CD4-positive, alpha-beta T cell treated with Interleukin-21 for 1 hour (primary cell): ENCODE data around the gene SLC38A5.
A peak's percentile ranks its signal among the peaks of the same experiment; 100 is the strongest.
"Not testable (repeated sequence)": the region's sequence is repeated elsewhere in the genome, so short reads cannot be mapped to it uniquely, and the experiment has no call there.

Experiments used
- DNase-seq: peaks from one replicate; pipeline ENCODE4 v3.0.0-alpha.2; 2020

Gene SLC38A5

DNA sequence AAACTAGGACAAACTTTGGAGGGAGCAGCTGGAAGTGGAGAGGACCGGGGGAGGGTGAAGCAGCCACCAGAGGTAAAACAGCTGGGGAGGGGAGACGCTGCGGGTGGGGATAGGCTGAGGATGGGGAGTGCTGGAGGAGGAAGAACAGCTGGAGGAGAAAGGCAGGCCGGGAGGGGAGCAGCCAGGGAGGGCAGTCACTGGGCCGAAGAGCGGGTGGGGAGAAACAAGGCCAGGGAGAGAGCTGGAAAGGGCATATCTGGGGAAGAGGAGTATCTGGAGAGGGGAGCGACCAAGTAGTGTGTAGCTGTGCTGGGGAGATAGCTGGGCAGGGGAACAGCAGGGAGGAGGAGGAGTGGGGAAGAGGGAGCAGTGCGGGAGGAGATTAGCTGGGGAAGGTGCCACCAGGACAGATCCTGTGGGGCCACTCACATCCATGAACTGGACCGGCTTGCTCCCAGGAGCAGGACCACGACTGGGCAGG, 2.7 kb downstream of the SLC38A5 start:
- no peak for DNase-seq

DNA sequence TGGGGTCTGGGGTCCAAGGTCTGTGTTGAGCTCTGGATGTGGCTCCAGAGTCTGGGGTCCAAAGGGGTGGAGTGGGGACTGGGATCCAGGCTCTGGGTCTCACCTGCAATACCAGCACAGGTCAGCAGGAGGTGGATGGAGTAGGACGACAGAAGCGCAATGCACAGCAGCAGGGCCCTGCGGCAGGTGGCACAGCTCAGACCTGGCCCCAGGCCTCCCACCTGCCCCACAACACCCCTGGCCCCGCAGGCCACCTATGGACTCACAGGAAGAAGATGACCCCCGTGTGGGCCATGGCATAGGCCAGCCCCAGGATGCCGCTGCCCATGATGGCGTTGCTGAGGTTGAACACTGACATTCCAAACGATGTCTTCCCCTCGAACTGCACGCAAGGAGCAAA, 3.4 kb downstream of the SLC38A5 start:
- DNase-seq, result no peak

DNA sequence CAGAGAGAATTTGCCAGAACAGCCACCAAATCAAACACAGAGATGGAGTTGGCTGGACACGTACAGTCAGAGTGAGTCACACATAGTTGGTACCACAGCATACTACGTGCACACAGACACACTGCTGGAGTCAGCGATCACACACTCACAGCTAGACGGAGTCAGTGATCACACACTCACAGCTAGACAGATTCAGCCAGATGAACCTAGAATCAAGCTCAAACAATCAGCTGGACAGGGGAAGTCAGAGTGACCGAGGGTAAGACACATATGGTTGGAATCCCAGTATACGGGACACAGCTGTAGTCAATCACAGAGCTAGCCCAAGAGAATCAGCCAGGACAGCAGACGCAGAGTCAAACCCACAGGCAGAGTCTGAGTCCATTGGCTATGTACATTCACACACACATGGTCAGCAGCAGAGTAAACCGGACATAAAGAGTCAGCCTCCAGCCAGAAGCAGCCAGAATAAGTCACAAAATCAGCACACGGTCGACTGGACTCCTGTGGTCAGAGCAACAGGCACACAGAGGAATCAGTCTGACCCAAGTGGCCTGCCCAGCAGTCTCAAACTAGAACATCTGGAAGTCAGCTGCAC, 4.6 kb downstream of the SLC38A5 start:
- no peak for DNase-seq

DNA sequence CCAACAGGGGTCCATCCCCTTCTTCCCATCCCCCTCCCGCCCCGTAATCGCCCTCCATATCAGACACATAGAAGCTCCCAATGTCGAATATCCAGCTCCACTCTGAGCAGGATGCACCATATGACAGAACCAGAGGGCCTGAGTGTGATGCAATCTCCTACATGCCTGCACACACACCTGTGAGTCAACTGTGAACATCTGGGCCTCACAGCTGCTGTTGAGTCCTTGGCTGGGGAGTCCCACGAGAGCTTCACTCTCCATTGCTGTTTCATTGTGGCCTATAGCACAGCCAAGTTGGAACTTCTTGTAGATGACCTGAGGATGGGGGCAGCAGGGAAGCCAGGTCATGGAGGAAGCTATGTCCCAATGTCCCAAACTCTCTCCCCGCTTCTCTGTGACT, 8.2 kb downstream of the SLC38A5 start:
- DNase-seq, result no peak

DNA sequence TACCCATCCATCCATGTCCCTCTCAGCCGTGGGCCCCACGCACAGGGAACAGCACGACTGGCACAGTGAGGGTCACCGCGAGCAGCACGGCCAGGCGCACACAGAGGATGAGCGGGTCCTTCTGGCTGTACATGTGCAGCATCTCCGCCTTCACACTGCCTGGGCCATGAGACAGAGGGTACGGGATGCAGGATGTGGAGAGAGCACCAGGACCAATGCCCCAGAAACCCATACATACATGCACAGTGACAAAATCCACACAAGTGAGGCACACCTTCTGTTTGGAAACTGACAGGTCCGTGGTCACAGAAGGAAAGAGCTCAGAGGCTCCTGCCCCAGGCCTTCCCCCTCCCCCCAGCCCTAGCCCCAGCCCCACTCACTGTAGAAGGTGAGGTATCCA, 9.5 kb downstream of the SLC38A5 start:
- DNase-seq, result no peak

DNA sequence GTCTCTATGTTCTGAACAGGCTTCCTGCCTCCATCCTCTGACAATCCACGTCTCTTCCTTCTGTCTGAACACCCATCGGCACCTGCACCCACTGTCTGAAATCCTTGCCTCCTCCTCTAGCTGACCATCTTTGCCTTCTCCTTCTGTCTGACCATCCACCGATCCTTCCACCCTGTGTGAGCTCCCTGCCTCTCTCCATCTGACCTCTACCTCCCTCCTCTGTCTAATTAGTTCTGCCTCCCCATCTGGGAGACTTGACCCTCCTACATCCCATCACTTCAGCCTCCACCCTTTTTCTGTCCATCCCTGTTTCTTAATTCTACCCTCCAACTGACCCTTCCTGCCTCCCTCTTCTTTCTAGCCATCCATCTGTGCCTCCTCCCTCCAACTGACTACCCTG, 10.0 kb downstream of the SLC38A5 start:
- no peak for DNase-seq

DNA sequence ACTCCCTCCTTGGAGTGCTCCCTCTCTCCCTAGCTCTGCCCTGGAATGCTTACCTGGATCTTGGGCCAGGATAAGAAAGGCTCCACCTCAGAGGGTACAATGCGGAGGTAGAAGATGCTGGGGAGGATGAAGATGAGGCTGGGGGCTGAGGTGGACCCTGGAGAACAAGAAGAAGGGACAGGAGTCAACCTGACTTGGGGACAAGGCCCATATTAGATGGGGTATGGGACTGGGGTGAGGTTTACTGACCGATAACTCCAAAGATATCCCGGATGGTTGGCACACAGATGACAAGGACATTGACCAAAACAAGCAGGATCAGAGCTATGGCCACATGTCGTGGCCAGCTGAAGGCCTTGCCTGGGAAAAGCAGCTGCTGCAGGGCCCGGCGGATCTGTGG, 10.6 kb downstream of the SLC38A5 start:
- DNase-seq, result no peak

DNA sequence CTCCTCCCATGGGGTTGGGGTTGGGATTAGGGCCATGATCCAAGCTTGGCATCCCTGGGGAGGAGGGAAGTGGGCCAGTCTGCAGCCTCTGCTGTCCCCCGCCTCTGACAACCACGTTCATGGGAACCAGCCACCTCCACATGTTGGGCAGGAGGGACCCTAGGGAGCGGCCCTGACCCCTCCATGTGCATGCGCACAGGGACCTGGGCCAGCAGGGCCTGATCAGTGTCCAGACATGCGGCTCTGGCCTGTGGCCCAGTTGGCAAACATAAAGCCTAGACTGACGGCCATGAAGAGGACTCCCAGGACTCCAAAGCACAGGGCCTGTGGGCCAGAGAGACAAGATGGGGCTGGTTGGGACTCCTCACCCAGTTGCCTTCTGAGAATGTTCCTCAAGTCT, 11.3 kb downstream of the SLC38A5 start:
- DNase-seq, result no peak

DNA sequence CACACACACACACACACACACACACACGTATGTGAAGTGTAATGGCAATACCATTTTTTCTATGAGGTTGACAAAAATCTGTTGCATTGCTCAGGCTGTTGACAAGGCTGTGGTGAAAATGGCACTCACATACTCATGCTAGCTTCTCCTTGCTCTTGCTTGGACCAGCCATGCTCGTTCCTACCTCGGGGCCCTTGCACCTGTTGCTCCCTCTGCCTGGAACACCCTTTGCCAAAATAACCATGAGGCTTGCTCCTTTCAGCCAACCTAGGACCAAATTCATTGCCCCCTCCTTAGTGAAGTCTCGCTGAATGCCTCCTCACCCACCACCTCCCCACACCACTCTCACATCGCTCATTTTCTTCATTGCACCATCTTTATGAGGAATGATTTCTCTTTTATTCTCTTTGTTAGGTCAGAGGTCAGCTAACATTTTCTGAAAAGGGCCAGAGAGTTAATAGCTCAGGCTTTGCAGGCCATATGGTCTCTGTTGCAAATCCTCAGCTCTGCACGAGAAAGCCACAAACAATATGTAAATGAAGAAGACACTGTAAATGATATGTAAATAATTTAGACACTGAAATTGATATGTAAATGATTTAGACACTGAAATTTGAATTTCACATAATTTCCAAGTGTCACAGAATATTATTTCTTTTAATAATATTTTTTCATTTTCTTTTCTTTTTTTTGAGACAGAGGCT, 13.3 kb downstream of the SLC38A5 start:
- DNase-seq, result no peak

DNA sequence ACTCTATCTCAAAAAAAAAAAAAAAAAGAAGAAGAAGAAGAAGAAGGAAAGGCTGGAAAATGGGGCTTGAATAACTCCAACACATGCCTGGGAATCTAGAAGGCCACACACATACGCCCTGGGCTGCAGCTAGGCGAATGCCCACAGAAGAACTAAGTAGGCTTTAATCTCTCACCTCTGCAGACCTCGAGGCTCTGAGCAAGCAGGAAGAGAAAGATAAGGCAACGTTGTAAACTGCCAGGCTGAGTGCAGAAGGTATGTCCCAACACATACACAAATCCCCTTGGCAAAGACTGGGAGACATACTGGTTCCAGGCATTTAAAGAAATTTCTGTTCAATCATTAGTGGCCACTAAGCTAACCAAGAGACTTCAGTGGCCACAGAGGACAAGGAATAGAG, 18.4 kb downstream of the SLC38A5 start:
- no peak for DNase-seq

DNA sequence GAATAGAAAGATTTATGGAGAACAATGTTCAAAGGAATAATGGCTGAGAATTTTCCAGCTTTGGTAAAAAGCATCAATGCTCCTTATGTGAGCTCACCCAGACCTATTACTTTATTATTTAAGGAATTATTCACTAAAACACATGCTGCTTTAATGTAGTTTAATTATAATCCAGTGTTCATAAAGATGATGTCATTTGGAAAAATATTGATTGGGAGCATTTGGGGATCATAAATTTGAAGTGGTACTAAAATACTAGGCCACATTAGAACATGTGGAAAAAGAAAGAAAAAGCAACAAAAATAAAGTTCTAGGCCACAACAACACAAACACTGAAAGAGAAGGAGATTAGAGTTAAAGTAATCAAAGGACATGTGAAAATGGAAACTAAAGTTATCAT, 20.0 kb downstream of the SLC38A5 start:
- DNase-seq, result no peak

DNA sequence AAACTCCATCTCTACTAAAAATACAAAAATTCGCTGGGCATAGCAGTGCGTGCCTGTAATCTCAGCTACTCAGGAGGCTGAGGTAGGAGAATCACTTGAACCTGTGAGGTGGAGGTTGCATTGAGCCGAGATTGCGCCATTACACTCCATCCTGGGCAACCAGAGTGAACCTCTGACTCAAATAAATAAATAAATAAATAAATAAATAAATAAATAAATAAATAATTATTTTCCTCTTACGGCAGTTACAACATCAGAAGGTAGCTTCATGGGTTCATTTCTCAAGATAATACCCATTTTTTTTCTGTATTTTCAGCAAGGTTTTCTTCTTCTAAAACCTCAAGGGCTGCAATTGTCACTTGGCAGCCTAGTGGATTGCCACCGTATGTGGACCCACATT, 22.9 kb downstream of the SLC38A5 start:
- not testable (repeated sequence) for DNase-seq

DNA sequence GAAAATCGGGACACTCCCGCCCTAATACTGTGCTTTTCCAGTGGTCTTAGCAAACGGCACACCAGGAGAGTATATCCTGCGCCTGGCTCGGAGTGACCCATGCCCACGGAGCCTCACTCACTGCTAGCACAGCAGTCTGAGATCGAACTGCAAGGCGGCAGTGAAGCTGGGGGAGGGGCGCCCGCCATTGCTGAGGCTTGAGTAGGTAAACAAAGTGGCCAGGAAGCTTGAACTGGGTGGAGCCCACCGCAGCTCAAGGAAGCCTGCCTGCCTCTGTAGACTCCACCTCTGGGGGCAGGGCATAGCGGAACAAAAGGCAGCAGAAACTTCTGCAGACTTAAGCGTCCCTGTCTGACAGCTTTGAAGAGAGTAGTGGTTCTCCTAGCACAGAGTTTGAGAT, 36.3 kb downstream of the SLC38A5 start:
- peak; percentile 7 for DNase-seq

DNA sequence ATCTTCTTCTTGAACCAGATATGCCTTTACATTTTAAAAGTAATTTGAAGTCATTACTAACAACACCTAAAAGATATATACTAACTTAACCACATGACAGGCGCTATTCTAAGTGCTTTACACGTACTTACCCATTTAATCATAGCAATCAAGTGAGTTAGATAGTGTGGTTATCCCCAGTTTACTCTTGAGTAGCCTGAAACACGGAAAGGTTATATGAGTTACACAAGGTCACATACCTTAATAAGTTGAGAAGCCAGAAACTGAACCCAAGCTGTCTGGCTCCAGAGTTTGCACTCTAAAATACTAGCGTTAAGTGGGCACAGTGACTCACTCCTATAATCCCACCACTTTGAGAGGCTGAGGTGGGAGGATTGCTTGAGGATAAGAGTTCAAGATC, 39.9 kb downstream of the SLC38A5 start:
- DNase-seq, result not testable (repeated sequence)

DNA sequence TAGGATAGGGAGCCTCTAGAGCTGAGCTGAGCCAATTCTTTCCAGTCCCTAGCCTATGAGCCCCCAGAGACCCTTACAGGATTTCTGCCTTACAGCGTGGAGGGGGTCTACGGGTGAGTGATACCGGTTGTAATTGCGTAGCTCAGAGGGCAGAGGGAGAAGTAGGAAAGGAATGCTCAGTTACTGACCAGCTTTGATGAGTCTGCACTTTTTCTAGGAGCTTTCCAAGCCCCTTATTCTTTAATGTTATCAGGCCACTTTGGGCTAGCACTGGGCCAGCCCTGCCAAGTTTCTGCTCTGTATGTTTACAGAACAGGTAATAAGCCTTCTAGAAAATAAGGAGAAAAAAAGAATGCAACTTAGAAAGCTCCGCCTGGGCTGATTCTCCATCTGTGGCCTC, 40.5 kb downstream of the SLC38A5 start:
- DNase-seq, result not testable (repeated sequence)

DNA sequence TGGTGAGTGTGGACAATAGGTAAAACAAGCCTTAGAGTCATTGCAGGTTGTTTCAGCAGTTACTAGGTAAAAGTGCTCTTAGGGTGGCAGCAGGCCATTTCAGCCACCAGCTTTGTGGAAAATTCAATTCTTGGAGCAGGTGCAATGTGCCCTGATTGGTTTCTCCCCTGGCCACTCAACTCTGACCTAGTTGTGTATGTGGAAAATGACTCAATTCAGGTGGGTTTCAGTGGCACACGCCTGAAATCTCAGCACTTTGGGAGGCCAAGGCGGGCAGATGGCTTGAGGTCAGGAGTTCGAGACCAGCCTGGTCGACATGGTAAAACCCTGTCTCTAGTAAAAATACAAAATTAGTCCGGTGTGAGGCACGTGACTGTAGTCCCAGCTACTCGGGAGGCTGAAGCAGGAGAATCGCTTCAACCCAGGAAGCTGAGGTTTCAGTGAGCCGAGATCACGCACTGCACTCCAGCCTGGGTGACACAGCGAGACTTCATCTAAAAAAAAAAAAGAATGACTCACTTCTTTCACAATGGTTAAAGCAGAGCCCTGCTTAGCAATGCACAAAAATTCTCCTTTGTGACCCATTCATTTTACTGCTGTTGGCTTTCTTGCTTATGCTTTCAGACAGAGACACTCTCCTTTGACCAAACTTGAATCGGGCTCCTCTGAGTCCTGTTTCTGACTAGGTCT, 42.9 kb downstream of the SLC38A5 start:
- not testable (repeated sequence) for DNase-seq

DNA sequence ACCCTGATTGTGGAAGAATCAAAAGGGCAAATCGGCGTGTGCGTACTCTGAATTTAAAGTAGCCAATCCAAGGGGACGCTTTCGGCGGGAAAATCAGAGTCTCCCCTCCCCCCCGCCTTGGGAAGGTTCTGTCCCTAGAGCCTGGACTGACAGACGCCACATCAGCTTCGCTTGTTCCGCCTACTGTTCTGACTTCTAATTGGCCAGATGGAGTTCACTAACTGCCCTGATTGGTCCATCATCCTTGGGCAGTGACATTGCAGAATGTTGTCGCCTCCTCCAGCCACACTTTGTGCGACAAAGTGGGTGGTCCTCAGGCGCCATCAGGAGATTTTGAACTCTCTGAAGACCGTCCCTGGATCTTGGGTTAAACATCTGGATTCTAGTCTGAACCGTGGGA, 58.2 kb downstream of the SLC38A5 start, which contains the start of gene SSX4B:
Gene SSX4B (minus strand): TSS at position 101 of the 400 bp plus-strand sequence. CDS start 588 bp downstream, outside the sequence.
- not testable (repeated sequence) for DNase-seq
